OCI-LY3 (cell line): ENCODE measurements around the gene MRRF.

Experiments used
- H2AFZ ChIP-seq: fragments of 200-600, 300-600 bp; shearing (Covaris generic); 2 replicates; pipeline ENCODE4 v1.6.0; 2014; ENCODE audit warnings: antibody characterized with exemption, low read depth, low read length
- H3K27ac ChIP-seq: fragments of 200-600, 300-600 bp; sonication (generic); 2 replicates; pipeline ENCODE4 v1.5.1; 2014; ENCODE audit warnings: mild to moderate bottlenecking, low read length, moderate library complexity, mixed read lengths
- H3K27me3 ChIP-seq: fragments of 200-600, 300-600 bp; sonication (generic); 2 replicates; pipeline ENCODE4 v1.6.1; 2014; ENCODE audit warnings: low read depth, low read length, mixed read lengths
- H3K36me3 ChIP-seq: fragments of 200-600, 300-600 bp; sonication (generic); replicated peaks from 2 replicates; pipeline ENCODE3; 2014; ENCODE audit warnings: low read depth, low read length, mixed read lengths
- H3K4me1 ChIP-seq: fragments of 300-600, 200-600 bp; sonication (generic); 2 replicates; pipeline ENCODE4 v1.6.1; 2014; ENCODE audit warnings: low read length, mixed read lengths
- H3K4me2 ChIP-seq: fragments of 200-600, 300-600 bp; sonication (generic); 2 replicates; pipeline ENCODE4 v1.6.1; 2014; ENCODE audit warnings: low read length, mixed read lengths
- H3K4me3 ChIP-seq: fragments of 300-600, 200-600 bp; sonication (generic); 2 replicates; pipeline ENCODE4 v1.5.1; 2014; ENCODE audit warnings: antibody characterized with exemption, mild to moderate bottlenecking, low read length, moderate library complexity
- H3K79me2 ChIP-seq: fragments of 300-600, 200-600 bp; shearing (Covaris generic); 2 replicates; pipeline ENCODE4 v1.6.1; 2014; ENCODE audit warnings: mild to moderate bottlenecking, low read length, mixed read lengths
- H3K9ac ChIP-seq: fragments of 300-600, 200-600 bp; shearing (Covaris generic); 2 replicates; pipeline ENCODE4 v1.6.0; 2014; ENCODE audit warnings: mild to moderate bottlenecking, low read length, moderate library complexity
- H3K9me3 ChIP-seq: fragments of 200-600, 300-600 bp; shearing (Covaris generic); 2 replicates; pipeline ENCODE4 v1.6.1; 2014; ENCODE audit warnings: low read length, mixed read lengths; ENCODE audit not compliant: insufficient read depth
- H4K20me1 ChIP-seq: fragments of 200-600, 300-600 bp; sonication (generic); 2 replicates; pipeline ENCODE4 v1.6.1; 2016; ENCODE audit warnings: low read length, mixed read lengths; ENCODE audit not compliant: insufficient read depth
- EZH2phosphoT487 ChIP-seq: fragments of 200-600 bp; shearing (Covaris generic); IDR thresholded peaks from 2 replicates; pipeline ENCODE4 v1.6.1; 2018; ENCODE audit warnings: antibody characterized with exemption, mixed run types, low read depth
- TF ChIP-seq, protein P1 (sequence below): fragments of 200-600, 300-600 bp; sonication (generic); IDR thresholded peaks from 2 replicates; pipeline ENCODE4 v1.5.1; 2014; ENCODE audit warnings: antibody characterized with exemption, low read length, low read depth

The MRRF gene

DNA sequence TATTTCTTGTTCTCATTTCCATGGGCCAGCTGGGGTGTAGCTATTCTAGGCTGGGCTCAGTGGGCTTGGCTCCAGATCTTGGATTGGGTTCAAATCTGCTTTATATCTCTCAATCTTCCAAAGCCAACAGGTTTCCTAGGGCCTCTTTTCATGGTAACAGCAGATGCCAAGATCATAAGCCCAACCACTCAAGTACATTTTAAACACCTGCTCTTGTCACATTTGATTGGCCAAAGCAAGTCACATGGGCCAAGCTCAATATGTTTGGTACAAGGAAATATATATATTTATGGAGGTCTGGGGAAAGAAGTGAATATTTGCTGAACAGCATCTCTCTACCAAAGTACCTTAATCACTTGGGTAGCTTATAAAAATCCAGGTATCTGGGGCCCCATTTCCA lies 49.5 kb downstream of the MRRF start:
- no peaks in the 10 kb centered on the region for H3K4me1 ChIP-seq
- no peaks in the 10 kb centered on the region for H3K9me3 ChIP-seq
- peaks cover 39% of the 10 kb centered on the region for H3K36me3 ChIP-seq
- H3K79me2 ChIP-seq, result no peaks in the 10 kb centered on the region
- no peak overlapping the region for H3K4me2 ChIP-seq
- no peaks in the 10 kb centered on the region for H3K27me3 ChIP-seq
- no peak overlapping the region for H3K9ac ChIP-seq
- H4K20me1 ChIP-seq, result no peaks in the 10 kb centered on the region; the same call in 1 of the 2 replicates
- TF ChIP-seq EZH2phosphoT487, result no peak
- TF ChIP-seq, protein P1, sequence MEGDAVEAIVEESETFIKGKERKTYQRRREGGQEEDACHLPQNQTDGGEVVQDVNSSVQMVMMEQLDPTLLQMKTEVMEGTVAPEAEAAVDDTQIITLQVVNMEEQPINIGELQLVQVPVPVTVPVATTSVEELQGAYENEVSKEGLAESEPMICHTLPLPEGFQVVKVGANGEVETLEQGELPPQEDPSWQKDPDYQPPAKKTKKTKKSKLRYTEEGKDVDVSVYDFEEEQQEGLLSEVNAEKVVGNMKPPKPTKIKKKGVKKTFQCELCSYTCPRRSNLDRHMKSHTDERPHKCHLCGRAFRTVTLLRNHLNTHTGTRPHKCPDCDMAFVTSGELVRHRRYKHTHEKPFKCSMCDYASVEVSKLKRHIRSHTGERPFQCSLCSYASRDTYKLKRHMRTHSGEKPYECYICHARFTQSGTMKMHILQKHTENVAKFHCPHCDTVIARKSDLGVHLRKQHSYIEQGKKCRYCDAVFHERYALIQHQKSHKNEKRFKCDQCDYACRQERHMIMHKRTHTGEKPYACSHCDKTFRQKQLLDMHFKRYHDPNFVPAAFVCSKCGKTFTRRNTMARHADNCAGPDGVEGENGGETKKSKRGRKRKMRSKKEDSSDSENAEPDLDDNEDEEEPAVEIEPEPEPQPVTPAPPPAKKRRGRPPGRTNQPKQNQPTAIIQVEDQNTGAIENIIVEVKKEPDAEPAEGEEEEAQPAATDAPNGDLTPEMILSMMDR, result no peak
- no peak overlapping the region for H3K4me3 ChIP-seq
- H3K27ac ChIP-seq, result no peak overlapping the region
- H2AFZ ChIP-seq, result no peak overlapping the region

DNA sequence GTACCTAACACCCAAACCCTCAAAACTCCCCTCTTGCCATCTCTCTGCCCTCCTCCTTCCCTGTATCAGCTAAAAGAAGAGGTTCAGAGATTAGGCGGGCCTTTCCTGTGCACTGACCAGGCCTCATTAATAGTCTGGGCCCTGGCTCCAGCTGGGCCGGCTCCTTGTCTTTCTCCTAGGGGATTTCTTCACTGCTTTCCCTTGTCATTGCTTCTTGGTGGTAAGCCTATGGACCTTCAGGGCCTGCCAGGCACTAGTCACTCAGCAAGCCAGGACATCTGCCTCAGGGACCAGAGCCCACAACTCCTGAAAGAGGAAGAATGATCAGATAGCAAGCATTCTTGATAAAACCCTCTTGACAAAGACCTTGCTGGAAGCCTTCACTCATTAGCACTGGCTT lies 50.9 kb downstream of the MRRF start:
- TF ChIP-seq, protein P1, result no peak
- no peak for TF ChIP-seq EZH2phosphoT487
- Histone ChIP-seq H3K27ac (no peak overlapping the region), H3K4me3 (no peak overlapping the region), H2AFZ (no peak overlapping the region), H3K9me3 (no peaks in the 10 kb centered on the region), H3K4me1 (peaks cover 7% of the 10 kb centered on the region), H3K36me3 (peaks cover 40% of the 10 kb centered on the region), H3K4me2 (no peak overlapping the region), H3K79me2 (no peaks in the 10 kb centered on the region), H4K20me1 (no peaks in the 10 kb centered on the region), H3K9ac (no peak overlapping the region), H3K27me3 (no peaks in the 10 kb centered on the region)

DNA sequence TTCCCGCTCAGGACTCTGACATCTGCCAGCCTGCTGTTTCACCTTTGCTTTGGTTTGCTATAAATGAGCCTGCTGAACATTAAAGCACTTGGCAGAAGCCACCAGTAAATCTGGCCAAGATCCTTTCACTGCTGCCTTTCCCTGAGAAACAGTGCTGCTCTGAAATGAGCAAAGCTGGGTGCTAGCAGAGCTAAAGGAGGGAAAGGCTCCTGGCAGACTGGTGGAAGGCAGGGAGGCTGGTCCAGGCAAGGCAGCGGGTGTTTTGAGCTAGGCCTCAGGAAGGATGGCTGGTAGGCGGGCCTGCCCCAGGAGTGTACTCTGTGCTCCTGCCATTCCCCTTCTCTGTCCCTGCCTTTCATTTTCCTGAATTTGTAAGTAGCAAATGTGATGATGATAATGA lies 53.6 kb downstream of the MRRF start:
- no peak overlapping the region for H3K27ac ChIP-seq
- H4K20me1 ChIP-seq, result no peaks in the 10 kb centered on the region
- no peaks in the 10 kb centered on the region for H3K9me3 ChIP-seq
- no peak overlapping the region for H3K4me3 ChIP-seq
- H3K9ac ChIP-seq, result no peak overlapping the region
- no peak for TF ChIP-seq EZH2phosphoT487
- H3K27me3 ChIP-seq, result no peaks in the 10 kb centered on the region
- peaks cover 33% of the 10 kb centered on the region for H3K36me3 ChIP-seq
- H3K4me2 ChIP-seq, result no peak overlapping the region
- H3K4me1 ChIP-seq, result peaks cover 7% of the 10 kb centered on the region
- no peak overlapping the region for H2AFZ ChIP-seq
- H3K79me2 ChIP-seq, result no peaks in the 10 kb centered on the region

DNA sequence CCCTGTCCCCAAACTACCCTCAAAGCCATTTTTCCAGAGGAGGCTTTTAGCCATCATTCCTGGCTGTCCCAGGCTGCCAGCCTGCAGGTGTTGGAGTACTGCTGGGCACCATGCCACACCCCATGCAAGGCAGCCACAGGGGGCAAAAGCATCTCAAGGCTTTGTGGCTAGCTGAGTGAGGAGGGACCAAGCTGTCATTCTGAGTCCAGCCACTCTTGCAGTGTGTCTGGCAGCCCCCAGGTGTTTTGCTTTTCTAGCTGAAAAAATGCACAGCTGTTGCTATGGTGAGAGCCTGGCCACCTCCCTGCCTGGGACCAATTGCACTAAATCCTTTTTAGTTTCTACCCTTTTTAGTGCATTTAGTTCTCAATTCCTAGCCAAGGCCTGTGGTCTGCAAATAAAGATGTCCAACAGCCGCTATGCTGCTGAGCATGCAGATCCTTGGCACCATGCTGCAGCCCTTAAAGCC lies 55.8 kb downstream of the MRRF start:
- H3K4me3 ChIP-seq, result no peak overlapping the region

More for the DNA sequence above, 55.8 kb downstream of the MRRF start:
- no peaks in the 10 kb centered on the region for H3K27me3 ChIP-seq
- no peak overlapping the region for H2AFZ ChIP-seq
- H3K4me2 ChIP-seq, result no peak overlapping the region
- H3K9me3 ChIP-seq, result no peaks in the 10 kb centered on the region
- peaks cover 5% of the 10 kb centered on the region; the same call in 1 of the 2 replicates for H4K20me1 ChIP-seq
- no peaks in the 10 kb centered on the region for H3K79me2 ChIP-seq
- TF ChIP-seq, protein P1, result no peak
- TF ChIP-seq EZH2phosphoT487, result no peak
- peaks cover 21% of the 10 kb centered on the region for H3K36me3 ChIP-seq
- H3K4me1 ChIP-seq, result peaks cover 19% of the 10 kb centered on the region
- no peak overlapping the region for H3K9ac ChIP-seq
- no peak overlapping the region for H3K27ac ChIP-seq
